ENCODE measurements around the gene ZDHHC4. TPM values are rescaled to one million over a fixed set of nuclear protein-coding genes. Genes with fewer than 3 reads are reported as not detected.

ZDHHC4 gene
- total RNA-seq (10 to 100 TPM; 27.7 to 35.5 (median 30.3) TPM), total RNA-seq (13.8 to 41.5 (median 25.8) reads per million in 29 experiments)
- 37.6 TPM for total RNA-seq (2013)

- peak within 1 kb of the TSS; percentile 94 for H3K27ac ChIP-seq (ENCODE audit: low read length)
- no peaks in the 10 kb centered on the region for H3K9me3 ChIP-seq
- Mint-ChIP-seq H3K4me3 (peak within 1 kb of the TSS; percentile 80 to 90 (median 83)), H3K27ac (peak within 1 kb of the TSS; percentile 90 to 92), H3K36me3 (peaks cover 28% of the 10 kb centered on the region), H3K27me3 (peaks cover 3 to 4% of the 10 kb centered on the region in 2 donors), H3K4me1 (peaks cover 12 to 21% (median 15%) of the 10 kb centered on the region in 3 donors), H3K9me3 (no peaks in the 10 kb centered on the region)
- ChIA-PET POLR2A (interaction anchor here in 1 of 2 donors (0.6 to 0.9 kb wide), 2 partner anchors 14 to 450 kb away, joined by 3 read pairs; no protein-coding TSS in a partner anchor), CTCF (interaction anchor here (0.6 to 1.9 kb wide), 6 partner anchors 13 to 581 kb away, joined by 3 to 11 read pairs (median 4); partner anchors contain the start of gene INTS15 (in 1 of the 2))
- 18% methylated on average over 31 of the region's 51 CpGs for WGBS (ENCODE audit: insufficient coverage)
- peak within 1 kb of the TSS; percentile 71 to 84 for H3K4me3 ChIP-seq (ENCODE audit: control insufficient read depth in 1 of 2, extremely low read depth in 1 of 2, low read length in 1 of 2)
- peak; percentile 96 to 98 (median 96) for ATAC-seq (replicated peaks in 1 of 4)
- no peaks in the 10 kb centered on the region for H3K27me3 ChIP-seq (replicated peaks in 1 of 2; ENCODE audit: control insufficient read depth in 2 of 2, extremely low read depth in 1 of 2, insufficient read depth in 2 of 2, low read length in 1 of 2)
- peaks cover 0 to 18% of the 10 kb centered on the region in 2 experiments for H3K4me1 ChIP-seq (ENCODE audit: control insufficient read depth in 1 of 2, extremely low read depth in 1 of 2, insufficient read depth in 2 of 2, low read length in 2 of 2)
- peaks cover 0 to 18% of the 10 kb centered on the region in 2 donors for H3K36me3 ChIP-seq (ENCODE audit: control insufficient read depth in 2 of 2, extremely low read depth in 1 of 2, insufficient read depth in 1 of 2, low read length in 1 of 2)
- peak; percentile 71 to 92 (median 83) for DNase-seq
These were observed at the start of gene ZDHHC4 for GRCh38 chr7:6577369-6578113. Gene ZDHHC4 (plus strand): TSS chr7:6577454. CDS start chr7:6580562, 3,108 bp downstream.

- Histone ChIP-seq H3K27ac (ENCODE audit: low read length) (no peak overlapping the region), H3K4me1 (ENCODE audit: control insufficient read depth in 1 of 2, extremely low read depth in 1 of 2, insufficient read depth in 2 of 2, low read length in 2 of 2) (peaks cover 2 to 25% of the 10 kb centered on the region in 2 experiments), H3K27me3 (replicated peaks in 1 of 2; ENCODE audit: control insufficient read depth in 2 of 2, extremely low read depth in 1 of 2, insufficient read depth in 2 of 2, low read length in 1 of 2) (peaks cover 2 to 81% of the 10 kb centered on the region in 2 experiments), H3K36me3 (ENCODE audit: control insufficient read depth in 2 of 2, extremely low read depth in 1 of 2, insufficient read depth in 1 of 2, low read length in 1 of 2) (no peaks in the 10 kb centered on the region), H3K9me3 (no peaks in the 10 kb centered on the region), H3K4me3 (ENCODE audit: control insufficient read depth in 1 of 2, extremely low read depth in 1 of 2, low read length in 1 of 2) (no peak overlapping the region)
- peaks cover 14 to 20% (median 15%) of the 10 kb centered on the region in 3 donors for H3K4me1 Mint-ChIP-seq
- peak overlapping the region in 1 of 3 donors; percentile 82 for H3K4me3 Mint-ChIP-seq
- H3K9me3 Mint-ChIP-seq = no peaks in the 10 kb centered on the region
- ATAC-seq (replicated peaks in 1 of 4) = no peak
- 78% methylated on average over 7 of the region's 13 CpGs for WGBS (ENCODE audit: insufficient coverage)
- peaks cover 5 to 50% of the 10 kb centered on the region in 2 donors for H3K27me3 Mint-ChIP-seq
- no peak for DNase-seq
- ChIA-PET CTCF (interaction anchor here in 1 of 2 donors (0.9 kb wide), 1 partner anchor 33 kb away, joined by 3 read pairs; no protein-coding TSS in a partner anchor), POLR2A (no interaction called here)
- no peak overlapping the region for H3K27ac Mint-ChIP-seq
- no peaks in the 10 kb centered on the region for H3K36me3 Mint-ChIP-seq
These were observed 48.7 kb upstream of the ZDHHC4 start for GRCh38 chr7:6528401-6529130.

- WGBS (ENCODE audit: insufficient coverage) = 86% methylated on average over 2 of the region's 6 CpGs
- no peak overlapping the region for H3K4me3 ChIP-seq (ENCODE audit: control insufficient read depth in 1 of 2, extremely low read depth in 1 of 2, low read length in 1 of 2)
- ATAC-seq (replicated peaks in 1 of 4) = no peak
- H3K9me3 Mint-ChIP-seq = no peaks in the 10 kb centered on the region
- H3K9me3 ChIP-seq = no peaks in the 10 kb centered on the region
- H3K4me1 ChIP-seq (ENCODE audit: control insufficient read depth in 1 of 2, extremely low read depth in 1 of 2, insufficient read depth in 2 of 2, low read length in 2 of 2) = peaks cover 2 to 25% of the 10 kb centered on the region in 2 experiments
- no peak for DNase-seq
- H3K27me3 Mint-ChIP-seq = peaks cover 5 to 44% of the 10 kb centered on the region in 2 donors
- ChIA-PET POLR2A (interaction anchor here in 1 of 2 donors (0.7 kb wide), 1 partner anchor 1316 kb away, joined by 3 read pairs; no protein-coding TSS in a partner anchor), CTCF (interaction anchor here in 1 of 2 donors (0.6 to 0.9 kb wide), 2 partner anchors 32 to 71 kb away, joined by 3 read pairs; no protein-coding TSS in a partner anchor)
- H3K36me3 Mint-ChIP-seq = no peaks in the 10 kb centered on the region
- H3K36me3 ChIP-seq (ENCODE audit: control insufficient read depth in 2 of 2, extremely low read depth in 1 of 2, insufficient read depth in 1 of 2, low read length in 1 of 2) = no peaks in the 10 kb centered on the region
- H3K27ac Mint-ChIP-seq = no peak overlapping the region
- H3K4me1 Mint-ChIP-seq = peaks cover 14 to 26% (median 20%) of the 10 kb centered on the region in 3 donors
- peak overlapping the region; percentile 28 to 76 (median 51) for H3K4me3 Mint-ChIP-seq
- peaks cover 2 to 77% of the 10 kb centered on the region in 2 experiments for H3K27me3 ChIP-seq (replicated peaks in 1 of 2; ENCODE audit: control insufficient read depth in 2 of 2, extremely low read depth in 1 of 2, insufficient read depth in 2 of 2, low read length in 1 of 2)
- H3K27ac ChIP-seq (ENCODE audit: low read length) = no peak overlapping the region
These were observed 47.6 kb upstream of the ZDHHC4 start for GRCh38 chr7:6529643-6530042.

GRCh38 chr7:6530626-6531491 lies 46.4 kb upstream of the ZDHHC4 start:
- Mint-ChIP-seq H3K36me3 (no peaks in the 10 kb centered on the region), H3K4me1 (peaks cover 14 to 26% (median 20%) of the 10 kb centered on the region in 3 donors), H3K9me3 (no peaks in the 10 kb centered on the region), H3K27me3 (peaks cover 5 to 48% of the 10 kb centered on the region in 2 donors), H3K4me3 (peak overlapping the region; percentile 75 to 76 (median 75)), H3K27ac (no peak overlapping the region)
- no peaks in the 10 kb centered on the region for H3K36me3 ChIP-seq (ENCODE audit: control insufficient read depth in 2 of 2, extremely low read depth in 1 of 2, insufficient read depth in 1 of 2, low read length in 1 of 2)
- H3K4me3 ChIP-seq (ENCODE audit: control insufficient read depth in 1 of 2, extremely low read depth in 1 of 2, low read length in 1 of 2) = peak overlapping the region; percentile 59 to 82
- no peaks in the 10 kb centered on the region for H3K9me3 ChIP-seq
- H3K4me1 ChIP-seq (ENCODE audit: control insufficient read depth in 1 of 2, extremely low read depth in 1 of 2, insufficient read depth in 2 of 2, low read length in 2 of 2) = peaks cover 2 to 25% of the 10 kb centered on the region in 2 experiments
- POLR2A ChIA-PET = no interaction called here
- DNase-seq (peak; percentile 24 to 80 (median 55)), ATAC-seq (replicated peaks in 1 of 4) (peak; percentile 81 to 88 (median 86))
- WGBS (ENCODE audit: insufficient coverage) = 2% methylated on average over 64 of the region's 74 CpGs
- H3K27me3 ChIP-seq (replicated peaks in 1 of 2; ENCODE audit: control insufficient read depth in 2 of 2, extremely low read depth in 1 of 2, insufficient read depth in 2 of 2, low read length in 1 of 2) = peaks cover 2 to 78% of the 10 kb centered on the region in 2 experiments
- CTCF ChIA-PET = no interaction called here
- H3K27ac ChIP-seq (ENCODE audit: low read length) = no peak overlapping the region

- Histone ChIP-seq H3K4me3 (ENCODE audit: control insufficient read depth in 1 of 2, extremely low read depth in 1 of 2, low read length in 1 of 2) (peak overlapping the region; percentile 15 to 21), H3K27ac (ENCODE audit: low read length) (no peak overlapping the region), H3K36me3 (ENCODE audit: control insufficient read depth in 2 of 2, extremely low read depth in 1 of 2, insufficient read depth in 1 of 2, low read length in 1 of 2) (no peaks in the 10 kb centered on the region), H3K27me3 (replicated peaks in 1 of 2; ENCODE audit: control insufficient read depth in 2 of 2, extremely low read depth in 1 of 2, insufficient read depth in 2 of 2, low read length in 1 of 2) (peaks cover 2 to 80% of the 10 kb centered on the region in 2 experiments), H3K4me1 (ENCODE audit: control insufficient read depth in 1 of 2, extremely low read depth in 1 of 2, insufficient read depth in 2 of 2, low read length in 2 of 2) (peaks cover 2 to 23% of the 10 kb centered on the region in 2 experiments), H3K9me3 (no peaks in the 10 kb centered on the region)
- H3K9me3 Mint-ChIP-seq = no peaks in the 10 kb centered on the region
- 75% methylated on average over 15 of the region's 19 CpGs for WGBS (ENCODE audit: insufficient coverage)
- H3K4me1 Mint-ChIP-seq = peaks cover 14 to 25% (median 20%) of the 10 kb centered on the region in 3 donors
- H3K27me3 Mint-ChIP-seq = peaks cover 5 to 47% of the 10 kb centered on the region in 2 donors
- no peak overlapping the region for H3K27ac Mint-ChIP-seq
- no peaks in the 10 kb centered on the region for H3K36me3 Mint-ChIP-seq
- peak overlapping the region; percentile 75 to 76 (median 75) for H3K4me3 Mint-ChIP-seq
- DNase-seq (no peak), ATAC-seq (replicated peaks in 1 of 4) (no peak)
- ChIA-PET POLR2A (no interaction called here), CTCF (interaction anchor here in 1 of 2 donors (0.5 to 1.5 kb wide), 3 partner anchors 61 to 181 kb away, joined by 3 to 4 read pairs (median 3); no protein-coding TSS in a partner anchor)
These were observed 45.6 kb upstream of the ZDHHC4 start for GRCh38 chr7:6531492-6532279.

All from T-cell (primary cell).